ENCODE measurements around the gene PDGFB.

PDGFB gene

GRCh38 chr22:39237318-39238100 lies 7.3 kb downstream of the PDGFB start:
- Histone ChIP-seq H4K8ac (ENCODE audit: low read length) (peak overlapping the region; percentile 10), H3K23ac (ENCODE audit: low read length in 2 of 2) (no peak overlapping the region), H2BK15ac (ENCODE audit: low read depth, poor library complexity, severe bottlenecking) (peak overlapping the region; percentile 71), H3K27ac (ENCODE audit: low read length, poor library complexity, severe bottlenecking) (no peak overlapping the region), H3K4me3 (ENCODE audit: insufficient read depth in 1 of 2, low read depth in 1 of 2, low read length in 2 of 2) (no peak overlapping the region), H3K4me2 (ENCODE audit: low read length, poor library complexity, severe bottlenecking) (no peak overlapping the region), H2AK5ac (ENCODE audit: low read length, severe bottlenecking) (no peak overlapping the region), H3K18ac (ENCODE audit: low read depth in 1 of 2, low read length in 2 of 2) (no peak overlapping the region), H3K36me3 (ENCODE audit: control insufficient read depth in 1 of 2, insufficient read depth in 2 of 2, low read depth in 1 of 2, low read length in 2 of 2) (peaks cover 0 to 68% of the 10 kb centered on the region in 2 experiments), H4K91ac (ENCODE audit: low read length) (no peak overlapping the region), H2BK5ac (ENCODE audit: low read depth, low read length, poor library complexity, severe bottlenecking) (no peak overlapping the region), H3K9me3 (ENCODE audit: control insufficient read depth, low read length) (no peaks in the 10 kb centered on the region), H3K14ac (ENCODE audit: low read length in 2 of 2) (no peak overlapping the region), H3K9ac (ENCODE audit: low read length) (no peak overlapping the region), H3K27me3 (ENCODE audit: control insufficient read depth in 1 of 2, insufficient read depth in 1 of 2, low read length in 2 of 2) (peaks cover 0 to 81% of the 10 kb centered on the region in 2 experiments), H2BK12ac (ENCODE audit: low read length in 2 of 2) (no peak overlapping the region), H3K79me1 (replicated peaks; ENCODE audit: low read length, poor library complexity, severe bottlenecking) (peaks cover 27% of the 10 kb centered on the region), H3K4me1 (ENCODE audit: control insufficient read depth, insufficient read depth, low read depth, low read length) (peaks cover 66% of the 10 kb centered on the region), H2AFZ (ENCODE audit: low read depth, low read length) (no peak overlapping the region), H3K4ac (ENCODE audit: low read depth in 1 of 2, low read length in 2 of 2) (no peak overlapping the region), H2BK120ac (ENCODE audit: low read depth, low read length) (no peak overlapping the region)
- 86% methylated on average over 22 of the region's 22 CpGs for WGBS
- no peak for DNase-seq

- no peak overlapping the region for H3K4ac ChIP-seq (ENCODE audit: low read depth in 1 of 2, low read length in 2 of 2)
- peaks cover 0 to 70% of the 10 kb centered on the region in 2 experiments for H3K36me3 ChIP-seq (ENCODE audit: control insufficient read depth in 1 of 2, insufficient read depth in 2 of 2, low read depth in 1 of 2, low read length in 2 of 2)
Observed at GRCh38 chr22:39236321-39237317, 8.2 kb downstream of the PDGFB start.

GRCh38 chr22:39234867-39235687 lies 9.7 kb downstream of the PDGFB start:
- Histone ChIP-seq H3K9me3 (ENCODE audit: control insufficient read depth, low read length) (no peaks in the 10 kb centered on the region), H2BK120ac (ENCODE audit: low read depth, low read length) (no peak overlapping the region)
- 89% methylated on average over 29 of the region's 29 CpGs for WGBS

More at GRCh38 chr22:39236321-39237317, 8.2 kb downstream of the PDGFB start:
- Histone ChIP-seq H3K4me3 (ENCODE audit: insufficient read depth in 1 of 2, low read depth in 1 of 2, low read length in 2 of 2) (no peak overlapping the region), H3K23ac (ENCODE audit: low read length in 2 of 2) (no peak overlapping the region), H2BK15ac (ENCODE audit: low read depth, poor library complexity, severe bottlenecking) (peak overlapping the region; percentile 50), H4K91ac (ENCODE audit: low read length) (no peak overlapping the region), H3K27me3 (ENCODE audit: control insufficient read depth in 1 of 2, insufficient read depth in 1 of 2, low read length in 2 of 2) (peaks cover 0 to 84% of the 10 kb centered on the region in 2 experiments), H2BK120ac (ENCODE audit: low read depth, low read length) (no peak overlapping the region), H3K9ac (ENCODE audit: low read length) (no peak overlapping the region), H3K79me1 (replicated peaks; ENCODE audit: low read length, poor library complexity, severe bottlenecking) (peaks cover 27% of the 10 kb centered on the region), H2BK12ac (ENCODE audit: low read length in 2 of 2) (peak overlapping the region in 1 of 2 experiments; percentile 23), H3K27ac (ENCODE audit: low read length, poor library complexity, severe bottlenecking) (no peak overlapping the region), H3K4me2 (ENCODE audit: low read length, poor library complexity, severe bottlenecking) (no peak overlapping the region), H3K18ac (ENCODE audit: low read depth in 1 of 2, low read length in 2 of 2) (no peak overlapping the region), H2AFZ (ENCODE audit: low read depth, low read length) (no peak overlapping the region), H3K4me1 (ENCODE audit: control insufficient read depth, insufficient read depth, low read depth, low read length) (peaks cover 61% of the 10 kb centered on the region), H2BK5ac (ENCODE audit: low read depth, low read length, poor library complexity, severe bottlenecking) (no peak overlapping the region), H2AK5ac (ENCODE audit: low read length, severe bottlenecking) (peak overlapping the region; percentile 67), H3K14ac (ENCODE audit: low read length in 2 of 2) (no peak overlapping the region), H4K8ac (ENCODE audit: low read length) (no peak overlapping the region), H3K9me3 (ENCODE audit: control insufficient read depth, low read length) (no peaks in the 10 kb centered on the region)
- 88% methylated on average over 36 of the region's 37 CpGs for WGBS
- DNase-seq, result no peak

More at GRCh38 chr22:39234867-39235687, 9.7 kb downstream of the PDGFB start:
- Histone ChIP-seq H4K91ac (ENCODE audit: low read length) (peak overlapping the region; percentile 16), H3K18ac (ENCODE audit: low read depth in 1 of 2, low read length in 2 of 2) (no peak overlapping the region), H3K4me2 (ENCODE audit: low read length, poor library complexity, severe bottlenecking) (no peak overlapping the region), H3K4me1 (ENCODE audit: control insufficient read depth, insufficient read depth, low read depth, low read length) (peaks cover 62% of the 10 kb centered on the region), H3K27me3 (ENCODE audit: control insufficient read depth in 1 of 2, insufficient read depth in 1 of 2, low read length in 2 of 2) (peaks cover 0 to 86% of the 10 kb centered on the region in 2 experiments), H3K4me3 (ENCODE audit: insufficient read depth in 1 of 2, low read depth in 1 of 2, low read length in 2 of 2) (no peak overlapping the region), H4K8ac (ENCODE audit: low read length) (no peak overlapping the region), H3K14ac (ENCODE audit: low read length in 2 of 2) (no peak overlapping the region), H3K79me1 (replicated peaks; ENCODE audit: low read length, poor library complexity, severe bottlenecking) (peaks cover 30% of the 10 kb centered on the region), H2AK5ac (ENCODE audit: low read length, severe bottlenecking) (peak overlapping the region; percentile 37), H3K36me3 (ENCODE audit: control insufficient read depth in 1 of 2, insufficient read depth in 2 of 2, low read depth in 1 of 2, low read length in 2 of 2) (peaks cover 0 to 85% of the 10 kb centered on the region in 2 experiments), H3K23ac (ENCODE audit: low read length in 2 of 2) (no peak overlapping the region), H2BK5ac (ENCODE audit: low read depth, low read length, poor library complexity, severe bottlenecking) (no peak overlapping the region), H2AFZ (ENCODE audit: low read depth, low read length) (no peak overlapping the region), H2BK12ac (ENCODE audit: low read length in 2 of 2) (no peak overlapping the region), H3K9ac (ENCODE audit: low read length) (no peak overlapping the region), H3K4ac (ENCODE audit: low read depth in 1 of 2, low read length in 2 of 2) (peak overlapping the region in 1 of 2 experiments; percentile 18), H2BK15ac (ENCODE audit: low read depth, poor library complexity, severe bottlenecking) (peak overlapping the region; percentile 31), H3K27ac (ENCODE audit: low read length, poor library complexity, severe bottlenecking) (no peak overlapping the region)
- DNase-seq, result no peak

Measured in mesenchymal stem cell (in vitro differentiated cells and primary cell).